GM23338 (cell line): ENCODE data around the gene NTF3. TPM values are rescaled to one million over a fixed set of nuclear protein-coding genes. Genes with fewer than 3 reads are reported as not detected.

ENCODE experiments used
- ATAC-seq: fragments of 200-7000 bp; cut with Tn5 transposase; 3 replicates; pipeline ENCODE4 v1.9.1; 2020
- DNase-seq: peaks from one replicate; pipeline ENCODE4 v3.0.0-alpha.2; 2015; ENCODE audit warnings: low spot score
- H2AFZ ChIP-seq: fragments of 200-600 bp; sonication (generic); 2 replicates; pipeline ENCODE4 v1.8.0; 2016; ENCODE audit warnings: antibody characterized with exemption, mild to moderate bottlenecking, moderate library complexity
- H3F3A ChIP-seq: fragments of 200-600 bp; sonication (generic); replicated peaks from 2 replicates; pipeline ENCODE4 v1.8.0; 2017; ENCODE audit warnings: antibody characterized with exemption, mixed run types, low read depth
- H3K27ac ChIP-seq: fragments of 200-600 bp; sonication (generic); 2 replicates; pipeline ENCODE4 v1.6.1; 2016; ENCODE audit warnings: low read depth
- H3K27me3 ChIP-seq: fragments of 200-600 bp; sonication (generic); 2 replicates; pipeline ENCODE4 v1.8.0; 2016; ENCODE audit warnings: mild to moderate bottlenecking, mixed run types, moderate library complexity; ENCODE audit not compliant: insufficient read depth
- H3K36me3 ChIP-seq: fragments of 200-600 bp; sonication (generic); 2 replicates; pipeline ENCODE4 v1.8.0; 2016; ENCODE audit warnings: mild to moderate bottlenecking; ENCODE audit not compliant: insufficient read depth
- H3K4me1 ChIP-seq: fragments of 200-600 bp; sonication (generic); 2 replicates; pipeline ENCODE4 v1.8.0; 2016; ENCODE audit warnings: mild to moderate bottlenecking, moderate library complexity; ENCODE audit not compliant: insufficient read depth
- H3K4me2 ChIP-seq: fragments of 200-600 bp; sonication (generic); 2 replicates; pipeline ENCODE4 v1.7.1; 2017; ENCODE audit warnings: mixed run types
- H3K4me3 ChIP-seq: fragments of 200-600 bp; sonication (generic); 2 replicates; pipeline ENCODE4 v1.6.1; 2016; ENCODE audit warnings: mixed run types
- H3K79me2 ChIP-seq: fragments of 200-600 bp; sonication (generic); replicated peaks from 2 replicates; pipeline ENCODE4 v1.8.0; 2017; ENCODE audit warnings: mild to moderate bottlenecking; ENCODE audit not compliant: insufficient read depth
- H3K9me2 ChIP-seq: fragments of 200-600 bp; sonication (generic); 2 replicates; pipeline ENCODE4 v1.8.0; 2017; ENCODE audit not compliant: insufficient read depth
- H4K20me1 ChIP-seq: fragments of 200-600 bp; sonication (generic); replicated peaks from 2 replicates; pipeline ENCODE4 v1.8.0; 2017; ENCODE audit warnings: mild to moderate bottlenecking; ENCODE audit not compliant: insufficient read depth
- H3K27ac Mint-ChIP-seq: 2 replicates; pipeline ENCODE4 v1.8.0; 2020; ENCODE audit warnings: inconsistent platforms, mild to moderate bottlenecking, moderate library complexity, mixed read lengths
- H3K27me3 Mint-ChIP-seq: 3 replicates; pipeline ENCODE4 v1.8.0; 2022; ENCODE audit warnings: low read depth, mild to moderate bottlenecking, moderate library complexity, mixed read lengths, inconsistent platforms; ENCODE audit not compliant: insufficient read depth, poor library complexity
- H3K36me3 Mint-ChIP-seq: 3 replicates; pipeline ENCODE4 v1.8.0; 2021; ENCODE audit warnings: low read depth, mild to moderate bottlenecking, inconsistent platforms, moderate library complexity, mixed read lengths
- H3K4me1 Mint-ChIP-seq: 3 replicates; pipeline ENCODE4 v1.8.0; 2020; ENCODE audit warnings: mild to moderate bottlenecking, inconsistent platforms, mixed read lengths
- H3K4me3 Mint-ChIP-seq: 3 replicates; pipeline ENCODE4 v1.8.0; 2021; ENCODE audit warnings: moderate library complexity, mild to moderate bottlenecking, inconsistent platforms, mixed read lengths
- H3K9me3 Mint-ChIP-seq: 3 replicates; pipeline ENCODE4 v1.8.0; 2020; ENCODE audit warnings: moderate library complexity, mild to moderate bottlenecking, inconsistent platforms, mixed read lengths
- CREB1 ChIP-seq: fragments of 250-450 bp; sonication (Bioruptor Pico); IDR thresholded peaks from 2 replicates; pipeline ENCODE4 v1.5.0; 2020; ENCODE audit warnings: low read depth, mild to moderate bottlenecking, moderate library complexity
- EZH2 ChIP-seq: fragments of 200-600 bp; sonication (generic); IDR thresholded peaks from one replicate; pipeline ENCODE4 v1.8.0; 2017; ENCODE audit warnings: antibody characterized with exemption, mild to moderate bottlenecking, low read depth; ENCODE audit not compliant: unreplicated experiment
- NANOG ChIP-seq: IDR thresholded peaks from 2 replicates; pipeline ENCODE4 v1.6.1; 2016; ENCODE audit warnings: antibody characterized with exemption, borderline replicate concordance
- POLR2AphosphoS5 ChIP-seq: IDR thresholded peaks from 2 replicates; pipeline ENCODE4 v1.6.1; 2016; ENCODE audit warnings: antibody characterized with exemption, low read depth
- polyA plus RNA-seq: library from polyadenylated mRNA; unstranded; fragments of >200 nt; fragmentation: Nextera tagmentation; extraction: Ambion mirVana; gene quantifications from 2 replicates; pipeline ENCODE4 v1.2.1, GENCODE V29; 2016
- total RNA-seq: library from RNA; depleted of rRNA; stranded (reverse); fragments of >200 nt; shearing (Covaris generic); gene quantifications from 2 replicates; pipeline ENCODE4 v1.2.3, GENCODE V29; 2014
- TF ChIP-seq, protein P1 (sequence below): fragments of 250-450 bp; sonication (Bioruptor Pico); IDR thresholded peaks from 2 replicates; pipeline ENCODE4 v1.5.0; 2020; ENCODE audit warnings: mild to moderate bottlenecking, moderate library complexity
- TF ChIP-seq, protein P2 (sequence below): IDR thresholded peaks from one replicate; pipeline ENCODE4 v1.6.1; 2018; ENCODE audit warnings: antibody characterized with exemption; ENCODE audit not compliant: unreplicated experiment

The NTF3 gene
- total and polyA plus RNA-seq, 2 experiments from 2014 or later: 1.2 TPM; not detected in 1

DNA sequence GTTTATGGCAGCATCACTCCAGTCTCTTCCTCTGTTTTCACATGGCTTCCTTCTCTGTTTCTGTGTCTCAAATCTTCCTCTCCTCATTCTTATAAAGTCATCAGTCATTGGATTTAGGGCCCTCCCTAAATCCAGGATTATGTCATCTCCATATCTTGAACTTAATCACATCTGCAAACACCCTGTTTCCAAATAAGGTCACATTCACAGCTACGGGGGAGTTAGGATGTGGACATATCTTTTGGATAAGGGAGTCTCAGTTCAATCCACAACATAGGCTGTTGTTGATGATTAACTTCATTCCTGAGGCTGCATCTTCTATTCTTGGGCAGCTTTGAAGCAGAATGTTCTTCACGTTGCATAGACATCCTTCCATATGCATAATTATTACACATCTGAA is 40.3 kb upstream of the NTF3 start (continued):
- TF ChIP-seq, protein P1, sequence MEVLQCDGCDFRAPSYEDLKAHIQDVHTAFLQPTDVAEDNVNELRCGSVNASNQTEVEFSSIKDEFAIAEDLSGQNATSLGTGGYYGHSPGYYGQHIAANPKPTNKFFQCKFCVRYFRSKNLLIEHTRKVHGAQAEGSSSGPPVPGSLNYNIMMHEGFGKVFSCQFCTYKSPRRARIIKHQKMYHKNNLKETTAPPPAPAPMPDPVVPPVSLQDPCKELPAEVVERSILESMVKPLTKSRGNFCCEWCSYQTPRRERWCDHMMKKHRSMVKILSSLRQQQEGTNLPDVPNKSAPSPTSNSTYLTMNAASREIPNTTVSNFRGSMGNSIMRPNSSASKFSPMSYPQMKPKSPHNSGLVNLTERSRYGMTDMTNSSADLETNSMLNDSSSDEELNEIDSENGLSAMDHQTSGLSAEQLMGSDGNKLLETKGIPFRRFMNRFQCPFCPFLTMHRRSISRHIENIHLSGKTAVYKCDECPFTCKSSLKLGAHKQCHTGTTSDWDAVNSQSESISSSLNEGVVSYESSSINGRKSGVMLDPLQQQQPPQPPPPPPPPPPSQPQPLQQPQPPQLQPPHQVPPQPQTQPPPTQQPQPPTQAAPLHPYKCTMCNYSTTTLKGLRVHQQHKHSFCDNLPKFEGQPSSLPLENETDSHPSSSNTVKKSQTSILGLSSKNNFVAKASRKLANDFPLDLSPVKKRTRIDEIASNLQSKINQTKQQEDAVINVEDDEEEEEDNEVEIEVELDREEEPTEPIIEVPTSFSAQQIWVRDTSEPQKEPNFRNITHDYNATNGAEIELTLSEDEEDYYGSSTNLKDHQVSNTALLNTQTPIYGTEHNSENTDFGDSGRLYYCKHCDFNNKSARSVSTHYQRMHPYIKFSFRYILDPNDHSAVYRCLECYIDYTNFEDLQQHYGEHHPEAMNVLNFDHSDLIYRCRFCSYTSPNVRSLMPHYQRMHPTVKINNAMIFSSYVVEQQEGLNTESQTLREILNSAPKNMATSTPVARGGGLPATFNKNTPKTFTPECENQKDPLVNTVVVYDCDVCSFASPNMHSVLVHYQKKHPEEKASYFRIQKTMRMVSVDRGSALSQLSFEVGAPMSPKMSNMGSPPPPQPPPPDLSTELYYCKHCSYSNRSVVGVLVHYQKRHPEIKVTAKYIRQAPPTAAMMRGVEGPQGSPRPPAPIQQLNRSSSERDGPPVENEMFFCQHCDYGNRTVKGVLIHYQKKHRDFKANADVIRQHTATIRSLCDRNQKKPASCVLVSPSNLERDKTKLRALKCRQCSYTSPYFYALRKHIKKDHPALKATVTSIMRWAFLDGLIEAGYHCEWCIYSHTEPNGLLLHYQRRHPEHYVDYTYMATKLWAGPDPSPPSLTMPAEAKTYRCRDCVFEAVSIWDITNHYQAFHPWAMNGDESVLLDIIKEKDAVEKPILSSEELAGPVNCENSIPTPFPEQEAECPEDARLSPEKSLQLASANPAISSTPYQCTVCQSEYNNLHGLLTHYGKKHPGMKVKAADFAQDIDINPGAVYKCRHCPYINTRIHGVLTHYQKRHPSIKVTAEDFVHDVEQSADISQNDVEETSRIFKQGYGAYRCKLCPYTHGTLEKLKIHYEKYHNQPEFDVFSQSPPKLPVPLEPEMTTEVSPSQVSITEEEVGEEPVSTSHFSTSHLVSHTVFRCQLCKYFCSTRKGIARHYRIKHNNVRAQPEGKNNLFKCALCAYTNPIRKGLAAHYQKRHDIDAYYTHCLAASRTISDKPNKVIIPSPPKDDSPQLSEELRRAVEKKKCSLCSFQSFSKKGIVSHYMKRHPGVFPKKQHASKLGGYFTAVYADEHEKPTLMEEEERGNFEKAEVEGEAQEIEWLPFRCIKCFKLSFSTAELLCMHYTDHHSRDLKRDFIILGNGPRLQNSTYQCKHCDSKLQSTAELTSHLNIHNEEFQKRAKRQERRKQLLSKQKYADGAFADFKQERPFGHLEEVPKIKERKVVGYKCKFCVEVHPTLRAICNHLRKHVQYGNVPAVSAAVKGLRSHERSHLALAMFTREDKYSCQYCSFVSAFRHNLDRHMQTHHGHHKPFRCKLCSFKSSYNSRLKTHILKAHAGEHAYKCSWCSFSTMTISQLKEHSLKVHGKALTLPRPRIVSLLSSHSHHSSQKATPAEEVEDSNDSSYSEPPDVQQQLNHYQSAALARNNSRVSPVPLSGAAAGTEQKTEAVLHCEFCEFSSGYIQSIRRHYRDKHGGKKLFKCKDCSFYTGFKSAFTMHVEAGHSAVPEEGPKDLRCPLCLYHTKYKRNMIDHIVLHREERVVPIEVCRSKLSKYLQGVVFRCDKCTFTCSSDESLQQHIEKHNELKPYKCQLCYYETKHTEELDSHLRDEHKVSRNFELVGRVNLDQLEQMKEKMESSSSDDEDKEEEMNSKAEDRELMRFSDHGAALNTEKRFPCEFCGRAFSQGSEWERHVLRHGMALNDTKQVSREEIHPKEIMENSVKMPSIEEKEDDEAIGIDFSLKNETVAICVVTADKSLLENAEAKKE (CRISPR knock-in tag): no peak
- TF ChIP-seq NANOG: no peak
- TF ChIP-seq EZH2: no peak

DNA sequence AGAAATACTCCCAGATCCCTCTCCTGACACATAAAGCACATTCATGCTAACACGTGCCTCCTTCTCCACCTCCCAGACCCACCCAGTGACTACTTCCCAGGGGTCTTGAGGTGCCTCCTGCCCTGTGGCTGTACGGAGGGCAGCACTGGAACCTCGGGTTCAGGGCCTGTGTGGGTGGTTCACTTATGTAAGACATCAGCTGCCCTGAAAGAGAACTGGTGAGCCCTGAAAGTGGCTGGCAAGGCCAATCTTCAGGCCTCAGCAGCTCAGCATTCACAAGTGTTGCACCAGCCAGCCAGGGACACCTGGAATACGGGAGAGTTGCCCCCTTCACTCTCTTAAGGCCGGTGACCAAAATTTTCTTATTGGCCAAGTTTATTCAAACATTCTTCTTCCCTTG is 38.9 kb upstream of the NTF3 start:
- Mint-ChIP-seq H3K9me3 (no peaks in the 10 kb centered on the region), H3K36me3 (no peaks in the 10 kb centered on the region), H3K27ac (no peak overlapping the region), H3K4me1 (peaks cover 6% of the 10 kb centered on the region; the same call in 2 of the 3 replicates), H3K27me3 (peaks cover 9% of the 10 kb centered on the region), H3K4me3 (no peak overlapping the region)
- H3K4me3 ChIP-seq: no peak overlapping the region
- H3K4me1 ChIP-seq: no peaks in the 10 kb centered on the region
- no peaks in the 10 kb centered on the region; the same call in 1 of the 2 replicates for H4K20me1 ChIP-seq
- no peaks in the 10 kb centered on the region for H3F3A ChIP-seq
- H2AFZ ChIP-seq: no peak overlapping the region
- no peaks in the 10 kb centered on the region for H3K36me3 ChIP-seq
- H3K4me2 ChIP-seq: no peak overlapping the region
- no peak for DNase-seq
- ATAC-seq: no peak
- peaks cover 3% of the 10 kb centered on the region; the same call in 1 of the 2 replicates for H3K9me2 ChIP-seq
- no peaks in the 10 kb centered on the region for H3K27me3 ChIP-seq
- H3K27ac ChIP-seq: no peak overlapping the region
- no peaks in the 10 kb centered on the region for H3K79me2 ChIP-seq
- TF ChIP-seq NANOG (no peak), CREB1 (CRISPR knock-in tag) (no peak), POLR2AphosphoS5 (no peak)
- TF ChIP-seq, protein P1 (CRISPR knock-in tag): no peak
- TF ChIP-seq, protein P2, sequence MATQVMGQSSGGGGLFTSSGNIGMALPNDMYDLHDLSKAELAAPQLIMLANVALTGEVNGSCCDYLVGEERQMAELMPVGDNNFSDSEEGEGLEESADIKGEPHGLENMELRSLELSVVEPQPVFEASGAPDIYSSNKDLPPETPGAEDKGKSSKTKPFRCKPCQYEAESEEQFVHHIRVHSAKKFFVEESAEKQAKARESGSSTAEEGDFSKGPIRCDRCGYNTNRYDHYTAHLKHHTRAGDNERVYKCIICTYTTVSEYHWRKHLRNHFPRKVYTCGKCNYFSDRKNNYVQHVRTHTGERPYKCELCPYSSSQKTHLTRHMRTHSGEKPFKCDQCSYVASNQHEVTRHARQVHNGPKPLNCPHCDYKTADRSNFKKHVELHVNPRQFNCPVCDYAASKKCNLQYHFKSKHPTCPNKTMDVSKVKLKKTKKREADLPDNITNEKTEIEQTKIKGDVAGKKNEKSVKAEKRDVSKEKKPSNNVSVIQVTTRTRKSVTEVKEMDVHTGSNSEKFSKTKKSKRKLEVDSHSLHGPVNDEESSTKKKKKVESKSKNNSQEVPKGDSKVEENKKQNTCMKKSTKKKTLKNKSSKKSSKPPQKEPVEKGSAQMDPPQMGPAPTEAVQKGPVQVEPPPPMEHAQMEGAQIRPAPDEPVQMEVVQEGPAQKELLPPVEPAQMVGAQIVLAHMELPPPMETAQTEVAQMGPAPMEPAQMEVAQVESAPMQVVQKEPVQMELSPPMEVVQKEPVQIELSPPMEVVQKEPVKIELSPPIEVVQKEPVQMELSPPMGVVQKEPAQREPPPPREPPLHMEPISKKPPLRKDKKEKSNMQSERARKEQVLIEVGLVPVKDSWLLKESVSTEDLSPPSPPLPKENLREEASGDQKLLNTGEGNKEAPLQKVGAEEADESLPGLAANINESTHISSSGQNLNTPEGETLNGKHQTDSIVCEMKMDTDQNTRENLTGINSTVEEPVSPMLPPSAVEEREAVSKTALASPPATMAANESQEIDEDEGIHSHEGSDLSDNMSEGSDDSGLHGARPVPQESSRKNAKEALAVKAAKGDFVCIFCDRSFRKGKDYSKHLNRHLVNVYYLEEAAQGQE: no peak
